ENCODE data around the gene AMER1. TPM values are rescaled to one million over a fixed set of nuclear protein-coding genes. Genes with fewer than 3 reads are reported as not detected.

The AMER1 gene
- total and polyA plus RNA-seq, 10 of the 15 experiments (the other 5 are each of a cell fraction or from before 2014, with no cell fraction given) = 0.16 to 6.3 (median 4.2) TPM

- in situ Hi-C loops (cut with MboI) (no loop called here), intact Hi-C loops (cut with micrococcal nuclease; ENCODE audit: unreplicated experiment) (no loop called here)
- no TSS peak for BruUV-seq (replicated peaks)
- Histone ChIP-seq H3K36me3 (ENCODE audit: control insufficient read depth in 2 of 2, insufficient read depth in 2 of 2, low read length in 1 of 2) (no peaks in the 10 kb centered on the region), H3K4me3 (no peak overlapping the region), H3K9me3 (replicated peaks; ENCODE audit: control insufficient read depth, insufficient read depth, low read length) (no peaks in the 10 kb centered on the region), H3K27me3 (replicated peaks in 1 of 2; ENCODE audit: control insufficient read depth in 2 of 2, insufficient read depth in 2 of 2, low read length in 1 of 2) (no peaks in the 10 kb centered on the region), H3K27ac (ENCODE audit: control insufficient read depth, insufficient read depth) (no peak overlapping the region), H3K4me2 (ENCODE audit: control insufficient read depth, insufficient read depth) (no peak overlapping the region), H4K20me1 (ENCODE audit: control insufficient read depth, insufficient read depth) (no peaks in the 10 kb centered on the region), H2AFZ (ENCODE audit: control insufficient read depth, low read depth, low read length) (no peak overlapping the region), H3K9ac (ENCODE audit: control insufficient read depth, insufficient read depth, low read length) (no peak overlapping the region), H3K79me2 (ENCODE audit: control insufficient read depth, insufficient read depth, low read length) (no peaks in the 10 kb centered on the region), H3K4me1 (ENCODE audit: control insufficient read depth, insufficient read depth, low read length) (no peaks in the 10 kb centered on the region)
- ChIA-PET RAD21 (ENCODE audit: unreplicated experiment) (no interaction called here), CTCF (no interaction called here), POLR2A (no interaction called here), SMC1A (ENCODE audit: uncharacterized antibody, unreplicated experiment) (no interaction called here)
- WGBS (ENCODE audit: insufficient coverage, insufficient replicate concordance, low lambda C conversion rate, missing lambda C conversion rate) = 27% methylated on average over 6 of the region's 6 CpGs
- DNase-seq (ENCODE audit: low read depth, low spot score) = no peak
- no peak for FAIRE-seq
- no peak for ATAC-seq
- no peak for TF ChIP-seq E2F4 (IDR thresholded peaks at IDR 0.05; ENCODE audit: low read depth, low read length)
- TF ChIP-seq ZBTB33 (IDR thresholded peaks at IDR 0.05) = no peak
- TF ChIP-seq CREM (IDR thresholded peaks at IDR 0.05; ENCODE audit: low read depth) = no peak
- TF ChIP-seq DPF2 (IDR thresholded peaks at IDR 0.05) = no peak
- TF ChIP-seq SP1 (IDR thresholded peaks at IDR 0.05; ENCODE audit: low read depth, low read length) = no peak
- TF ChIP-seq ATF2 (IDR thresholded peaks at IDR 0.05; ENCODE audit: low read length) = no peak
- TF ChIP-seq ZNF207 (IDR thresholded peaks at IDR 0.05; ENCODE audit: borderline replicate concordance) = no peak
- TF ChIP-seq IKZF2 (IDR thresholded peaks at IDR 0.05) = no peak
- TF ChIP-seq ZZZ3 (IDR thresholded peaks at IDR 0.05; ENCODE audit: control insufficient read depth, insufficient read length, low read depth) = no peak
- no peak for TF ChIP-seq RAD21 (IDR thresholded peaks at IDR 0.05; ENCODE audit: insufficient read depth, low read depth, low read length)
- no peak for TF ChIP-seq EED (IDR thresholded peaks at IDR 0.05; ENCODE audit: low read depth)
- TF ChIP-seq BCL3 (IDR thresholded peaks at IDR 0.05; ENCODE audit: borderline replicate concordance, insufficient read depth, low read depth, low read length, poor library complexity, severe bottlenecking) = no peak
- TF ChIP-seq STAT1 (conservative IDR thresholded peaks at IDR 0.05) = no peak
- no peak for TF ChIP-seq NR2C1 (IDR thresholded peaks at IDR 0.05)
- no peak for TF ChIP-seq ZNF592 (IDR thresholded peaks at IDR 0.05)
- TF ChIP-seq TCF12 (IDR thresholded peaks at IDR 0.05; ENCODE audit: low read depth, low read length) = no peak
These were observed 52.7 kb downstream of the AMER1 start for GRCh38 chrX:64152857-64153256.
